HepG2 (cell line): ENCODE measurements around the gene IDH3G.

Experiments
- RBM22 ChIP-seq: fragments of 200-400 bp; formaldehyde crosslinking; optimal IDR thresholded peaks from 2 replicates; pipeline ENCODE3; 2017; ENCODE audit warnings: mild to moderate bottlenecking, low read length, moderate library complexity
- ZNF382 ChIP-seq: sonication (generic); formaldehyde crosslinking; IDR thresholded peaks from 2 replicates; pipeline ENCODE4 v1.5.0; 2020; ENCODE audit warnings: missing genetic modification reagents, mild to moderate bottlenecking, borderline replicate concordance

- TF ChIP-seq ZNF382 (CRISPR knock-in tag) (no peak), RBM22 (no peak)
These were observed 17.5 kb downstream of the IDH3G start for GRCh38 chrX:153776611-153777045.
